Activated CD4-positive, alpha-beta T cell treated with anti-CD3 and anti-CD28 coated beads, Interleukin-2, amount 50 U/mL, for 16 hours (primary cell): ENCODE data around the gene LRRC36.
A peak's percentile ranks its signal among the peaks of the same experiment; 100 is the strongest.

Experiments
- DNase-seq: peaks from one replicate; pipeline ENCODE4 v3.0.0-alpha.2; 2020

The LRRC36 gene

DNA sequence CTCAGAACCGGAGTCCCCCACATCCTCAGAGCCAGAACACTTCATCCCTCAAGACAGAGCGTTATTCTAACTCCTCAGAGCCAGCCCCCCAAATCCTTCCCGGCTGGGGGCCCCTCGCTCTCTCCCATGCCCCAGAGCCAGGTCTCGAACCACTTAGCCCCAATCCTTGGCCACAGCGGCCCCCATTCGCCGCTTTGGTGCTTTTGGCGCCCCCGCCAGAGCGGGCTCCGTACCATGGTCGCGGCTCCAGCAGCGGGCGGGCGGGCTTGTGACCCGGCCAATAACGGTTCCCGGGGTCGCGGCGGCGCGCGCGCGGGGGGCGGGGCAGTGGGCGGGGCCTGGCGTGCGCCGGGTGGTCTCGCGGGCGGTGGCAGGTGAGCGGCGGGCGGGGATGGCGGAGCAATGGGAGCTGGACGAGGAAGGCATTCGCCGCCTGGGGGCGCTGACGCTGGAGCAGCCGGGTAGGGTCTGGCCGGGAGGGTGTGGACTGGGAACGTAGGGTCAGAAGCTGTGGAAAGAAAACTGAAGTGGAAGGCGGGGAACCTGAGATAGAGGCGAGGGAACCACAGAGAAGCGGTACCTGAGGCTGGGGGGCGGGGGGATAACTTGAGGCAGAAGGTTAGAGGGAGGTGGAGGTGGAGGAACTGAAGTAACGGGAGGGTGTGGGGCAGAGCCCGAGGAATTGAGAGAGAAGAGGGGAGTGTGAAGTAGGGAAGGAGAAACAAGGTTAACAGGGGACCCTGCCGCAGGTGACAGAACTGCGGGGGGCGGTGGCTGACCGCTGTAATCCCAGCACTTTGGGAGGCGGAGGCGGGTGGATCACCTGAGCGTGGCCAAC, at the start of gene LRRC36, which contains the start of gene KCTD19:
TSS of gene LRRC36 (plus strand) at position 344 of the 838 bp plus-strand sequence. CDS start at position 392, 48 bp downstream.
TSS of gene KCTD19 (minus strand) at position 270 of the 838 bp plus-strand sequence. CDS start at position 236, 34 bp downstream.
- peak; percentile 61 for DNase-seq

GRCh38 chr16:67277294-67277998, 49.2 kb upstream of the LRRC36 start:
- DNase-seq: peak; percentile 16

DNA sequence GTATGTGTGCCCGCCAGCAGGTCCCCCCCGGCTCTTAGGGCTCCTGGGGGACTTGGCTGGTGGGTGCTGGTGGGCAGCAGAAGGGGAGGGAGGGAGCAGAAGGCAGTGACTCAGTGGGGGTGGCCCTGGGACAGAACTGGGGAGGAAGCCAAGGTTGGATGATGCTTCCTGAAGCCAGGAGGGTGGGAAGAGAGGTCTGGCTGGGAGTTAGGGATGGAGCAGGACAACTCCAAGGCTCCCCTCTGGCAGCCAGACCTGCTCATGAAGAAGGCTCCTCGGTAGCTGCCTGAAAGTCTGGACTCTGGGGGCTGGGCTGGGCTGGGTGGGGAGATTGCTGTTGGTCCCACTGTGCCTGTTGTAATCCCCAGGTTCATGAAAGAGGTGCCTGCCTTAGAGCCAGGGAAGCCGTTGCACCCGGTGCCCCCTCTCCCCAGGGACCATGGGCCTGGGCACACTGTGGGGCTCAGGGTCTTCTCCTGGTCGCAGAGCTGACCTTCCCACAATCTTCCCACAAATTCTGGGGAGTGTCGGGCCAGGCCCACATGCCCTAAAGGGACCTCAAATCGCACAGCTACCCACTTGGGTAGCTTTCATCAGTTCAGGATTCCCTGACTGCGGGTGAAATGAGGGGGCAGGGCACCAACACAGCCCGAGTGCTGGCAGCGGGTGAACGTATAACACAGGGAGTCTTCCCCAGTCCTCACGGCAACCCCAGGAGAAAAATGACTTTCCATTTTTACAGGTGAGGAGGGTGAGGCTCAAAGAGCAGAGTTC, 48.4 kb upstream of the LRRC36 start:
- no peak for DNase-seq

DNA sequence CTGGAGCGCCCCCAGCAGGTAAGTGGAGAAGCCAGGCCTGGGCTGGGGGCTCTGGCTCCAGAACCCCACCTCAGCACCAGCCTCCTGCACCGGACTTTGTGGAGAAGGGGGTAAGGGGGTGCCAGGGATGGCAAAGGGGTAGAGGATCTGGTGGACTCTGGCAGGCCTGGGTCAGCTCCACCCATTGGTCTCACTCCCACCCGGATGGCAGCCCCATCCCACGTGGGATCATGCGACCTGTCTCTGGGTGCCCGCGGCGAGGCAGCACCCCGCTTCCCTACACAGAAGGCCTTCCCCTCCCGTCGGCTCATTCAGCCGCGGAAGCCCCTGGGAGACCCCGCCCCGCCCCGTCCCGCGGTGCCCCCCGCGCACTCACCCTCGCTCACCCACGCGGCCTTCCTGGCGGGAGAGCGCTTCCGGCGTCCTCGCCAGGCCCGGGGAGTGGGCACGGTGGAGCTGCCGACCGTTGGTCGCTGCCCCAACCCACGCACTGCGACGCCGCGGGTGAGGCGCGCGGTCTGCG, 47.8 kb upstream of the LRRC36 start:
- DNase-seq: peak; percentile 60

DNA sequence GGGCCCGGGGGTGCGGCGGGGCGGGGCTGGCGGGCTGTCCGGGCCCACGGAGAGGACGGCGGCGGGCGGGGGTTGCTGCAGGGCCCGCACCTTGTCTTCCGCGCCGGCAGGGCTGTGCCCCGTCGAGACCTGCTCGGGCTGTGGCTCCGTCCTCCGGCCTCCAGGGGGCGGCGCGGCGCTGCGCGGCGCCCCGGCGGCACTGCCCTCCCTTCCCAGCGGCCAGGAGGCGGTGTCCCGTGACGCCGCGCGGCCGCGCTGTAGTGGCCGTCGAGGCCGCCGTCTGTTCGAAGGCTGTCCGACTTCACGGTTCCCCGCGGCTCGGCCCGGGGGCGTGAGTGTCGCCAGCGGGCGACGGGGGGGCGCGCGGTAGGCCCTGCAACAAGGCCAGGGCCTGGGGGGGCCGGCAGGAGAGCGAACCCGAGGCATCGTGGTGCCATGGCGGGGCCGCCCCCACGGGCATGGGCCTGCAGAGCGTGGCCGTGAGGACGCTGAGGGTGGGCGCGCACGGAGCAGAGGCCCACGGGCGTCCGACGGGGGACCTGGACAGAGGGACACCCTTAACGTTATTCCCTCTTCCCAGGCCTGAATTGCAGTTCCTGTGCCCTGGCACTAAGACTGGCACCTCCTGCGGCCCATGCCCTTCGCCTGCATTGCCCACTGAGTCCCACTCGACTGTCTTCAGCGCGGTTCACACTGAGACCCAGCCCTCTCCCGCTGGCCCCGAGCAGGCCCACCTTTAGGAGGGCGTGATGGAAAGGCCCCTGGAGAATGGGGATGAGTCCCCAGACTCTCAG, 47.1 kb upstream of the LRRC36 start, which contains the start of gene PLEKHG4:
TSS of gene PLEKHG4 (plus strand) at position 237 of the 794 bp plus-strand sequence. CDS start at position 750, 513 bp downstream.
- peak; percentile 88 for DNase-seq

GRCh38 chr16:67280090-67281015, 46.3 kb upstream of the LRRC36 start:
- DNase-seq: no peak

- no peak for DNase-seq
These were observed 44.8 kb upstream of the LRRC36 start for GRCh38 chr16:67281536-67282446.

GRCh38 chr16:67282447-67282805, 44.2 kb upstream of the LRRC36 start:
- no peak for DNase-seq

GRCh38 chr16:67283039-67283825, 43.4 kb upstream of the LRRC36 start:
- no peak for DNase-seq

DNA sequence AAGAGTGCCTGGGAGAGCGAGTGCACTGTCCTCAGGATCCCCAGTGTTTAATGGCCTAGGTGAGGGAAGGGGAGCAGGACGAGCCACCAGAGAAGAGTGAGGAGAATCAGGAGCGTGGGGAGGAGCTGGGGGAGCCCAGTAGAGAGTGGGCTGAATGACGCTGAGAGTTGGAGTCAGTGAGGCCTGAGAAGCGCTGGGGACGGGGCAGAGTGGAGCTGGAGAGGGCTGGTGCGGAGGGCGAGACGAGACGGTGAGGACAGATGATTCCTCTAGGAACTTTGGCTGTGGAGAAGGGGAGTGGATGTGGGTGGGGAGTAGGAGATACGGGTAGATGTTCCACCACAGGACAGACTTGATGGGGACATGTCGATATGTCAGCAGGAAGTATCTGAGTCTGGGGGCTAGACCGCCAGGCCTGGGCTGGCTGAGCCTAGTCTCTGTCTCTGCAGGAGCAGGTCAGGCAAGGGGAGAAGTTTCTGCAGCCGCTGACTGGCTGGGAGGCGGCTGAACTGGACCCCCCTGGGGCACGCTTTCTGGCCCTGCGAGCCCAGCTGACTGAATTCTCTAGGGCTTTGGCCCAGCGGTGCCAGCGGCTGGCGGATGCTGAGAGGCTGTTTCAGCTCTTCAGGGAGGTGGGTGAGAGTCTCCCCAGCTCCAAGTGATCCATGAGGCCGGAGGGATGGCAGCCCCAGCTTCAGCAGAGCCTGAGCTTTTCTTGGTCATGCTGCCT, 42.6 kb upstream of the LRRC36 start:
- no peak for DNase-seq

DNA sequence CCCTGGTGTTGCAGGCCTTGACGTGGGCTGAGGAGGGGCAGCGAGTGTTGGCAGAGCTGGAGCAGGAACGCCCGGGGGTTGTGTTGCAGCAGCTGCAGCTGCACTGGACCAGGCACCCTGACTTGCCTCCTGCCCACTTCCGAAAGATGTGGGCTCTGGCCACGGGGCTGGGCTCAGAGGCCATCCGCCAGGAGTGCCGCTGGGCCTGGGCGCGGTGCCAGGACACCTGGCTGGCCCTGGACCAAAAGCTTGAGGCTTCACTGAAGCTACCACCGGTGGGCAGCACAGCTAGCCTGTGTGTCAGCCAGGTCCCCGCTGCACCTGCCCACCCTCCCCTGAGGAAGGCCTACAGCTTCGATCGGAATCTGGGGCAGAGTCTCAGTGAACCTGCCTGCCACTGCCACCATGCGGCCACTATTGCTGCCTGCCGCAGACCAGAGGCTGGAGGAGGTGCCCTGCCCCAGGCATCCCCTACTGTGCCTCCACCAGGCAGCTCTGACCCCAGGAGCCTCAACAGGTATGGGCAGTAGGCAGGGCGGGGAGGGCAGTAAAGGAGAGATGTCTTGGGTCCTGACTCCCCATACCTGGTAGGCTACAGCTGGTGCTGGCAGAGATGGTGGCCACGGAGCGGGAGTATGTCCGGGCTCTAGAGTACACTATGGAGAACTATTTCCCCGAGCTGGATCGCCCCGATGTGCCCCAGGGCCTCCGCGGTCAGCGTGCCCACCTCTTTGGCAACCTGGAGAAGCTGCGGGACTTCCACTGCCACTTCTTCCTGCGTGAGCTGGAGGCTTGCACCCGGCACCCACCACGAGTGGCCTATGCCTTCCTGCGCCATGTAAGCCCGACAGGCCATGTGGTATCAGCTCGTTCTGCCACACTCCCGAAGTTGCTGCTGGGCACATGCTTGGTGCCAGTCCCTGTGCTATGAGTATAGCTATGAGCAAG, 41.6 kb upstream of the LRRC36 start:
- no peak for DNase-seq

GRCh38 chr16:67286441-67287235, 40.0 kb upstream of the LRRC36 start:
- no peak for DNase-seq

GRCh38 chr16:67287960-67288359, 38.7 kb upstream of the LRRC36 start:
- no peak for DNase-seq

DNA sequence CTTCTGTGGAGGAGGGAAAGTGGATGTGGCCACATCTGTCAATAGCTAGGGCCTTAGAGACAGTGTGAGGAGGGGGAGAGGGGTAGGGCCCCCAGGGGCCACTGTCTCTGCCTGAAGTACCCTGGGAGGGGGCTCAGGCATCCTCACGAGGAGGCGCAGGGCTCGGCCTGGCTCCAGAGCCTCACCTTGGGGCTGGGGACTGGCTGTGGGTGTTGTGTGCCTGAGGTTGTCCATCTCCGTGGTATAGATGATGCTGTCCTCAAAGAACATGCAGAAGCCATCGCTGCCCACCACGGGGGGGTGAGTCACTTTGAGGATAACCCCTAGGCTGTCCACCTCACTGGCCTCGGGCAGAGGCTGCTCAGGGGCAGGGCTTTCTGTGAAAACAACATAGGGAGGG, 35.2 kb upstream of the LRRC36 start:
- no peak for DNase-seq

GRCh38 chr16:67294171-67294757, 32.4 kb upstream of the LRRC36 start:
- no peak for DNase-seq

GRCh38 chr16:67294938-67295361, 31.7 kb upstream of the LRRC36 start:
- DNase-seq: no peak
